ENCODE data around the gene BBS9.

BBS9 gene

DNA sequence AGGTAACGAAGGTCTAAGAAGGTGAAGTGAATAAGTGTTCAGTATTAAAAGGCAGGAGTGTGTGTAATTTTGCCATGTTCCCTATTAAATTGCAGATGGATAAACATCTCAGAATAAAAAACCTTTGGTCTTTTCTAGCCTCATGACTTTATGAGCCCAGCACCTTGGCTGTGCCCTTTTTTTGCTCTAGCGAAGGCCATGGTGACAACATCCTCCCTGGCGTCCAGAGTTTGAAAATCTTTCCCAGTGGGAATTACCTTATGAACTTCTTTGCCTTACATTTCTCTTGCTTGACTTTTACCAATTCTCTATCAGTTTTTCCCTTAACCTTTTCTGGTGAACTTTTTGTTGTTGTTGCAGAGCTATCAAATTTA lies 407.7 kb downstream of the BBS9 start:
- Histone ChIP-seq H3K36me3 (ENCODE audit: low read length) (no peaks in the 10 kb centered on the region), H3K27me3 (ENCODE audit: low read length) (no peaks in the 10 kb centered on the region), H3K9me3 (ENCODE audit: insufficient read depth, low read length) (peaks cover 19% of the 10 kb centered on the region; the same call in 1 of the 2 replicates), H4K20me1 (ENCODE audit: low read depth, low read length) (no peaks in the 10 kb centered on the region), H3K4me3 (ENCODE audit: insufficient read depth, low read length, poor library complexity, severe bottlenecking) (no peak overlapping the region), H3F3A (ENCODE audit: insufficient read depth) (no peaks in the 10 kb centered on the region), H3K27ac (ENCODE audit: low read depth, low read length) (no peak overlapping the region), H3K9ac (ENCODE audit: low read length) (no peak overlapping the region), H3K4me2 (ENCODE audit: low read depth, low read length, poor library complexity, severe bottlenecking) (no peak overlapping the region), H3K79me2 (ENCODE audit: insufficient read depth, low read length) (no peaks in the 10 kb centered on the region), H3K9me2 (replicated peaks; ENCODE audit: insufficient read depth, low read length) (no peaks in the 10 kb centered on the region), H2AFZ (ENCODE audit: low read depth, low read length, severe bottlenecking) (no peak overlapping the region)
- no peak for TF ChIP-seq EZH2phosphoT487 (conservative IDR thresholded peaks at IDR 0.05; ENCODE audit: low read length)
- TF ChIP-seq, protein P1, sequence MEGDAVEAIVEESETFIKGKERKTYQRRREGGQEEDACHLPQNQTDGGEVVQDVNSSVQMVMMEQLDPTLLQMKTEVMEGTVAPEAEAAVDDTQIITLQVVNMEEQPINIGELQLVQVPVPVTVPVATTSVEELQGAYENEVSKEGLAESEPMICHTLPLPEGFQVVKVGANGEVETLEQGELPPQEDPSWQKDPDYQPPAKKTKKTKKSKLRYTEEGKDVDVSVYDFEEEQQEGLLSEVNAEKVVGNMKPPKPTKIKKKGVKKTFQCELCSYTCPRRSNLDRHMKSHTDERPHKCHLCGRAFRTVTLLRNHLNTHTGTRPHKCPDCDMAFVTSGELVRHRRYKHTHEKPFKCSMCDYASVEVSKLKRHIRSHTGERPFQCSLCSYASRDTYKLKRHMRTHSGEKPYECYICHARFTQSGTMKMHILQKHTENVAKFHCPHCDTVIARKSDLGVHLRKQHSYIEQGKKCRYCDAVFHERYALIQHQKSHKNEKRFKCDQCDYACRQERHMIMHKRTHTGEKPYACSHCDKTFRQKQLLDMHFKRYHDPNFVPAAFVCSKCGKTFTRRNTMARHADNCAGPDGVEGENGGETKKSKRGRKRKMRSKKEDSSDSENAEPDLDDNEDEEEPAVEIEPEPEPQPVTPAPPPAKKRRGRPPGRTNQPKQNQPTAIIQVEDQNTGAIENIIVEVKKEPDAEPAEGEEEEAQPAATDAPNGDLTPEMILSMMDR (IDR thresholded peaks at IDR 0.05; ENCODE audit: insufficient read depth, low read length, poor library complexity, severe bottlenecking), result no peak

GRCh38 chr7:33539198-33539597 lies 409.8 kb downstream of the BBS9 start:
- H3K4me3 ChIP-seq (ENCODE audit: insufficient read depth, low read length, poor library complexity, severe bottlenecking), result no peak overlapping the region
- H3K9ac ChIP-seq (ENCODE audit: low read length), result no peak overlapping the region
- H3K36me3 ChIP-seq (ENCODE audit: low read length), result no peaks in the 10 kb centered on the region
- TF ChIP-seq, protein P1 (IDR thresholded peaks at IDR 0.05; ENCODE audit: insufficient read depth, low read length, poor library complexity, severe bottlenecking), result no peak
- TF ChIP-seq EZH2phosphoT487 (conservative IDR thresholded peaks at IDR 0.05; ENCODE audit: low read length), result no peak
- no peak overlapping the region for H3K27ac ChIP-seq (ENCODE audit: low read depth, low read length)
- no peaks in the 10 kb centered on the region for H3K9me2 ChIP-seq (replicated peaks; ENCODE audit: insufficient read depth, low read length)
- H3F3A ChIP-seq (ENCODE audit: insufficient read depth), result no peaks in the 10 kb centered on the region
- H4K20me1 ChIP-seq (ENCODE audit: low read depth, low read length), result no peaks in the 10 kb centered on the region
- H3K4me2 ChIP-seq (ENCODE audit: low read depth, low read length, poor library complexity, severe bottlenecking), result no peak overlapping the region
- H3K9me3 ChIP-seq (ENCODE audit: insufficient read depth, low read length), result peaks cover 19% of the 10 kb centered on the region; the same call in 1 of the 2 replicates
- H2AFZ ChIP-seq (ENCODE audit: low read depth, low read length, severe bottlenecking), result no peak overlapping the region
- H3K27me3 ChIP-seq (ENCODE audit: low read length), result no peaks in the 10 kb centered on the region
- H3K79me2 ChIP-seq (ENCODE audit: insufficient read depth, low read length), result no peaks in the 10 kb centered on the region

DNA sequence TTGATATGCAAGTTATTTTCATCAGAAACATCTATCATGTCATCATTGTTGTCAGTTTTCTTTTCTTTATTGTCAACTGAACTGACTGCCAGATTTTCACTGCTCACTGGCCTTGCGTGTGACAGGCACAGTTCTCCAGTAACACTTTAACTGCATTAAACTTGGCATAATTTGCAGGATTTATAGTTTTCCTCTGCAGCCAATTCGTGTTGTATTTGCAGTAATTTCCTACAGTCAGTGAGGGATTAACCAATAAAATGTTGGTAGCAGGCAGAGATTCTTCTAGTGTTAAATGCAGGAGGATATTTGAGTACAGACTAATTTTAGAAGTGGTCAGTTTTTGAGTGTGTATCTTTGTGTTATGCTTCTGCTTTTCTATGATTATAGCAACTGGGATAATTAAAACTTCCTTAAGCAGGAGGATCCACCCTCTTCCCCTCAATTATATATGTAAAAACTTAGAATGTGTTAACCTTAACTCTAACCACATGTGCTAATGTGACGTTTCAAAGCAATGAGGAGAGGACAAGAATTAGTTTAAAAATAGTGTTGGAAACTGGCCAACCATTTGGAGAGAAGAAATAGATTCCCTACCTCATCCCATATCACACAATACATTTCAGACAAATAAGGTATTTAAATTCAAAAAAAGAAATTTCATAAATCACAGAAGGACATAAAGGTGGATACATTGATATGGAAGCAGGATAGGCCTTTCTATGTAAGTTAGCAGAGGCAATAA lies 410.5 kb downstream of the BBS9 start:
- no peak overlapping the region for H3K4me2 ChIP-seq (ENCODE audit: low read depth, low read length, poor library complexity, severe bottlenecking)
- no peaks in the 10 kb centered on the region for H3K27me3 ChIP-seq (ENCODE audit: low read length)
- no peak overlapping the region for H2AFZ ChIP-seq (ENCODE audit: low read depth, low read length, severe bottlenecking)
- H3K79me2 ChIP-seq (ENCODE audit: insufficient read depth, low read length), result no peaks in the 10 kb centered on the region
- H3K36me3 ChIP-seq (ENCODE audit: low read length), result no peaks in the 10 kb centered on the region
- no peaks in the 10 kb centered on the region for H3K9me2 ChIP-seq (replicated peaks; ENCODE audit: insufficient read depth, low read length)
- H3F3A ChIP-seq (ENCODE audit: insufficient read depth), result no peaks in the 10 kb centered on the region
- H4K20me1 ChIP-seq (ENCODE audit: low read depth, low read length), result no peaks in the 10 kb centered on the region
- no peak for TF ChIP-seq EZH2phosphoT487 (conservative IDR thresholded peaks at IDR 0.05; ENCODE audit: low read length)
- TF ChIP-seq, protein P1 (IDR thresholded peaks at IDR 0.05; ENCODE audit: insufficient read depth, low read length, poor library complexity, severe bottlenecking), result no peak
- no peak overlapping the region for H3K4me3 ChIP-seq (ENCODE audit: insufficient read depth, low read length, poor library complexity, severe bottlenecking)
- H3K9me3 ChIP-seq (ENCODE audit: insufficient read depth, low read length), result peaks cover 19% of the 10 kb centered on the region; the same call in 1 of the 2 replicates
- H3K27ac ChIP-seq (ENCODE audit: low read depth, low read length), result no peak overlapping the region
- H3K9ac ChIP-seq (ENCODE audit: low read length), result no peak overlapping the region

All from SU-DHL-6 (cell line).